Measurements from ENCODE around the gene E2F2. TPM values are rescaled to one million over a fixed set of nuclear protein-coding genes. Genes with fewer than 3 reads are reported as not detected.

E2F2 gene
- total and polyA plus RNA-seq, 2 of the 13 experiments (the other 11 are each of a cell fraction or from before 2014, with no cell fraction given): 0.65 to 6.6 TPM

GRCh38 chr1:23530747-23531561 lies at the start of gene E2F2 (continued):
- TF ChIP-seq ZBTB14 (CRISPR knock-in tag; IDR thresholded peaks at IDR 0.05) (peak; percentile 17; the same call in 1 of the 2 replicates), DRAP1 (CRISPR knock-in tag; IDR thresholded peaks at IDR 0.05) (no peak), BCL6 (CRISPR knock-in tag; IDR thresholded peaks at IDR 0.05) (peak; percentile 33; the same call in 1 of the 2 replicates), ZNF841 (CRISPR knock-in tag; IDR thresholded peaks at IDR 0.05; ENCODE audit: borderline replicate concordance) (0 out of 2 replicates have a peak, but pooled peaks have one; percentile 80), CCDC6 (CRISPR knock-in tag; IDR thresholded peaks at IDR 0.05) (peak; percentile 80; the same call in 1 of the 2 replicates), TFAP4 (IDR thresholded peaks at IDR 0.05; ENCODE audit: borderline replicate concordance, low read depth) (no peak; the same call in 1 of the 2 replicates), MED1 (CRISPR knock-in tag; IDR thresholded peaks at IDR 0.05) (peak; percentile 23; the same call in 1 of the 2 replicates), NFE2L2 (IDR thresholded peaks at IDR 0.05; ENCODE audit: low read length) (no peak), FOSL2 (CRISPR knock-in tag; IDR thresholded peaks at IDR 0.05) (no peak), ZNF724P (CRISPR knock-in tag; IDR thresholded peaks at IDR 0.05; ENCODE audit: borderline replicate concordance) (no peak), ZNF672 (CRISPR knock-in tag; IDR thresholded peaks at IDR 0.05) (0 out of 2 replicates have a peak, but pooled peaks have one; percentile 65), ZSCAN30 (CRISPR knock-in tag; IDR thresholded peaks at IDR 0.05) (no peak), ZNF569 (CRISPR knock-in tag; IDR thresholded peaks at IDR 0.05; ENCODE audit: borderline replicate concordance) (no peak), ZMYM2 (CRISPR knock-in tag; IDR thresholded peaks at IDR 0.05) (no peak), CREBL2 (CRISPR knock-in tag; IDR thresholded peaks at IDR 0.05; ENCODE audit: borderline replicate concordance) (no peak), ZNF350 (CRISPR knock-in tag; IDR thresholded peaks at IDR 0.05; ENCODE audit: borderline replicate concordance, low read depth) (peak; percentile 30; the same call in 1 of the 2 replicates), RBFOX2 (IDR thresholded peaks at IDR 0.05; ENCODE audit: low read depth, low read length) (peak; percentile 42; the same call in 1 of the 2 replicates), SP4 (CRISPR knock-in tag; IDR thresholded peaks at IDR 0.05) (peak; percentile 42; the same call in 1 of the 2 replicates), CSRNP1 (CRISPR knock-in tag; IDR thresholded peaks at IDR 0.05) (no peak; the same call in 1 of the 2 replicates), ZNF746 (CRISPR knock-in tag; IDR thresholded peaks at IDR 0.05) (0 out of 2 replicates have a peak, but pooled peaks have one; percentile 18), TEAD2 (CRISPR knock-in tag; IDR thresholded peaks at IDR 0.05) (no peak), TSC22D2 (CRISPR knock-in tag; IDR thresholded peaks at IDR 0.05; ENCODE audit: borderline replicate concordance) (no peak), ZFYVE20 (CRISPR knock-in tag; IDR thresholded peaks at IDR 0.05; ENCODE audit: borderline replicate concordance, low read depth) (no peak), TBX3 (IDR thresholded peaks at IDR 0.05; ENCODE audit: borderline replicate concordance) (no peak), ZNF263 (CRISPR knock-in tag; IDR thresholded peaks at IDR 0.05) (no peak), RARA (CRISPR knock-in tag; IDR thresholded peaks at IDR 0.05) (no peak), JDP2 (CRISPR knock-in tag; IDR thresholded peaks at IDR 0.05; ENCODE audit: borderline replicate concordance) (0 out of 2 replicates have a peak, but pooled peaks have one; percentile 44)

Measured in HepG2 (cell line).